ENCODE data around the gene LAP3.

GRCh38 chr4:17599826-17600225 is 22.8 kb downstream of the LAP3 start:
- TF ChIP-seq CTCF (IDR thresholded peaks at IDR 0.05) (no peak), POLR2A (IDR thresholded peaks at IDR 0.05) (no peak)
